ENCODE measurements around the gene KLF2. TPM values are rescaled to one million over a fixed set of nuclear protein-coding genes. Genes with fewer than 3 reads are reported as not detected.

The KLF2 gene
- total RNA-seq, 1 experiment from 2014 or later, result 0.77 TPM

GRCh38 chr19:16327911-16328823 is 3.5 kb downstream of the KLF2 start:
- Histone ChIP-seq H3K27me3 (replicated peaks; ENCODE audit: control insufficient read depth, insufficient read depth, low read length) (no peaks in the 10 kb centered on the region), H3K9me3 (no peaks in the 10 kb centered on the region), H3K4me3 (ENCODE audit: low read depth, low read length) (no peak overlapping the region), H3K4me1 (no peaks in the 10 kb centered on the region), H3K36me3 (ENCODE audit: control insufficient read depth, insufficient read depth, low read length) (no peaks in the 10 kb centered on the region)
- no peak for TF ChIP-seq CTCF (IDR thresholded peaks at IDR 0.05; ENCODE audit: insufficient read depth in 1 of 2, low read depth in 1 of 2, low read length in 1 of 2, severe bottlenecking in 1 of 2, unreplicated experiment in 1 of 2)
- intact Hi-C loops (cut with micrococcal nuclease; ENCODE audit: unreplicated experiment), result no loop called here
- no peak overlapping the region for H3K4me3 Mint-ChIP-seq (ENCODE audit: unreplicated experiment)
- H3K27ac Mint-ChIP-seq (ENCODE audit: unreplicated experiment), result no peak overlapping the region
- no TSS peak for BruUV-seq (replicated peaks)
- no peaks in the 10 kb centered on the region for H3K27me3 Mint-ChIP-seq (ENCODE audit: insufficient read depth, unreplicated experiment)
- no peaks in the 10 kb centered on the region for H3K9me3 Mint-ChIP-seq (ENCODE audit: unreplicated experiment)
- ChIA-PET CTCF (interaction anchor here (1.2 kb wide), 1 partner anchor 65 kb away, joined by 4 read pairs; no protein-coding TSS in a partner anchor), POLR2A (no interaction called here)
- DNase-seq, result no peak
- H3K36me3 Mint-ChIP-seq (ENCODE audit: insufficient read depth, unreplicated experiment), result no peaks in the 10 kb centered on the region
- H3K4me1 Mint-ChIP-seq (ENCODE audit: low read depth, unreplicated experiment), result no peaks in the 10 kb centered on the region

- H3K4me3 Mint-ChIP-seq (ENCODE audit: unreplicated experiment), result no peak overlapping the region
- Histone ChIP-seq H3K4me3 (ENCODE audit: low read depth, low read length) (no peak overlapping the region), H3K36me3 (ENCODE audit: control insufficient read depth, insufficient read depth, low read length) (no peaks in the 10 kb centered on the region), H3K27me3 (replicated peaks; ENCODE audit: control insufficient read depth, insufficient read depth, low read length) (no peaks in the 10 kb centered on the region), H3K9me3 (no peaks in the 10 kb centered on the region), H3K4me1 (no peaks in the 10 kb centered on the region)
- no peaks in the 10 kb centered on the region for H3K9me3 Mint-ChIP-seq (ENCODE audit: unreplicated experiment)
- H3K36me3 Mint-ChIP-seq (ENCODE audit: insufficient read depth, unreplicated experiment), result no peaks in the 10 kb centered on the region
- POLR2A ChIA-PET, result no interaction called here
- peak; percentile 12 to 17 for TF ChIP-seq CTCF (IDR thresholded peaks at IDR 0.05; ENCODE audit: insufficient read depth in 1 of 2, low read depth in 1 of 2, low read length in 1 of 2, severe bottlenecking in 1 of 2, unreplicated experiment in 1 of 2)
- no TSS peak for BruUV-seq (replicated peaks)
- H3K4me1 Mint-ChIP-seq (ENCODE audit: low read depth, unreplicated experiment), result no peaks in the 10 kb centered on the region
- CTCF ChIA-PET, result interaction anchor here (1.2 kb wide), 1 partner anchor 66 kb away, joined by 4 read pairs; no protein-coding TSS in a partner anchor
- H3K27me3 Mint-ChIP-seq (ENCODE audit: insufficient read depth, unreplicated experiment), result no peaks in the 10 kb centered on the region
- no peak overlapping the region for H3K27ac Mint-ChIP-seq (ENCODE audit: unreplicated experiment)
- DNase-seq, result peak in 1 of 2 experiments; percentile 23
- intact Hi-C loops (cut with micrococcal nuclease; ENCODE audit: unreplicated experiment), result loop anchor here (1.0 kb wide), 1 partner anchor 82 kb away; no protein-coding TSS in a partner anchor
Measured at GRCh38 chr19:16328824-16329482, 4.3 kb downstream of the KLF2 start.

- H3K4me3 ChIP-seq (ENCODE audit: low read depth, low read length), result no peak overlapping the region
- ChIA-PET CTCF (interaction anchor here (0.6 kb wide), 1 partner anchor 1238 kb away, joined by 6 read pairs; no protein-coding TSS in a partner anchor), POLR2A (no interaction called here)
- Mint-ChIP-seq H3K27me3 (ENCODE audit: insufficient read depth, unreplicated experiment) (no peaks in the 10 kb centered on the region), H3K4me3 (ENCODE audit: unreplicated experiment) (no peak overlapping the region), H3K9me3 (ENCODE audit: unreplicated experiment) (no peaks in the 10 kb centered on the region), H3K27ac (ENCODE audit: unreplicated experiment) (no peak overlapping the region), H3K36me3 (ENCODE audit: insufficient read depth, unreplicated experiment) (no peaks in the 10 kb centered on the region), H3K4me1 (ENCODE audit: low read depth, unreplicated experiment) (no peaks in the 10 kb centered on the region)
- no peaks in the 10 kb centered on the region for H3K9me3 ChIP-seq
- no TSS peak for BruUV-seq (replicated peaks)
- TF ChIP-seq CTCF (IDR thresholded peaks at IDR 0.05; ENCODE audit: insufficient read depth in 1 of 2, low read depth in 1 of 2, low read length in 1 of 2, severe bottlenecking in 1 of 2, unreplicated experiment in 1 of 2), result no peak
- intact Hi-C loops (cut with micrococcal nuclease; ENCODE audit: unreplicated experiment), result no loop called here
- DNase-seq, result peak; percentile 25 to 56
- H3K27me3 ChIP-seq (replicated peaks; ENCODE audit: control insufficient read depth, insufficient read depth, low read length), result no peaks in the 10 kb centered on the region
- no peaks in the 10 kb centered on the region for H3K36me3 ChIP-seq (ENCODE audit: control insufficient read depth, insufficient read depth, low read length)
- H3K4me1 ChIP-seq, result no peaks in the 10 kb centered on the region
Measured at GRCh38 chr19:16330368-16330801, 5.8 kb downstream of the KLF2 start.
